Activated CD8-positive, alpha-beta T cell treated with anti-CD3 and anti-CD28 coated beads for 36 hours (primary cell): ENCODE results near the gene CAMK2N1. TPM values are rescaled to one million over a fixed set of nuclear protein-coding genes. Genes with fewer than 3 reads are reported as not detected.

Experiments used
- ATAC-seq: fragments of 200-7000 bp; cut with Tn5 transposase; one replicate; pipeline ENCODE4 v1.10.0; 2021; ENCODE audit warnings: mild to moderate bottlenecking, moderate library complexity
- CTCF ChIA-PET: fragments of 350-600 bp; sonication (Branson Sonifier 250); formaldehyde crosslinking; loops from one replicate; lab custom pipeline; 2021; ENCODE audit warnings: antibody characterized with exemption; lab: Charles Lee
- POLR2A ChIA-PET: fragments of 350-600 bp; sonication (Branson Sonifier 250); formaldehyde crosslinking; loops from one replicate; lab custom pipeline; 2021; ENCODE audit warnings: antibody characterized with exemption; lab: Charles Lee
- DNase-seq: peaks from one replicate; pipeline ENCODE4 v3.0.0-alpha.2; 2020
- H3K27ac Mint-ChIP-seq: one replicate; pipeline ENCODE4 v1.8.0; 2021; ENCODE audit warnings: mild to moderate bottlenecking, mixed read lengths
- H3K27me3 Mint-ChIP-seq: one replicate; pipeline ENCODE4 v1.8.0; 2021; ENCODE audit warnings: mixed read lengths
- H3K36me3 Mint-ChIP-seq: one replicate; pipeline ENCODE4 v1.8.0; 2021; ENCODE audit warnings: low read depth, mixed read lengths
- H3K4me1 Mint-ChIP-seq: one replicate; pipeline ENCODE4 v1.8.0; 2021; ENCODE audit warnings: low read depth, mixed read lengths
- H3K4me3 Mint-ChIP-seq: one replicate; pipeline ENCODE4 v1.8.0; 2021; ENCODE audit warnings: mild to moderate bottlenecking, moderate library complexity, mixed read lengths
- H3K9me3 Mint-ChIP-seq: one replicate; pipeline ENCODE4 v1.8.0; 2021; ENCODE audit warnings: mixed read lengths
- CTCF ChIP-seq: fragments of 200-600 bp; IDR thresholded peaks from one replicate; pipeline ENCODE4 v1.8.0; 2022; ENCODE audit warnings: antibody characterized with exemption, mild to moderate bottlenecking
- intact Hi-C: fragments of 100-400 bp; cut with micrococcal nuclease; formaldehyde crosslinking; loops from one replicate; pipeline ENCODE4 v1.10.0; 2022
- total RNA-seq, 2 experiments: library from RNA; stranded (reverse); gene quantifications; one replicate each; pipeline ENCODE4 v1.2.3, GENCODE V29; 2021

The CAMK2N1 gene
- total RNA-seq, 2 experiments from 2014 or later, result 0.67 to 0.86 TPM

- DNase-seq (no peak), ATAC-seq (no peak)
- CTCF ChIA-PET, result no interaction called here
- no peak for TF ChIP-seq CTCF
- H3K4me3 Mint-ChIP-seq, result no peak overlapping the region
- no peaks in the 10 kb centered on the region for H3K36me3 Mint-ChIP-seq
- no peak overlapping the region for H3K27ac Mint-ChIP-seq
- POLR2A ChIA-PET, result no interaction called here
- no peaks in the 10 kb centered on the region for H3K9me3 Mint-ChIP-seq
- intact Hi-C loops, result no loop called here
- H3K4me1 Mint-ChIP-seq, result no peaks in the 10 kb centered on the region
- peaks cover 20% of the 10 kb centered on the region for H3K27me3 Mint-ChIP-seq
Observed at GRCh38 chr1:20454004-20454403, 32.0 kb downstream of the CAMK2N1 start.

DNA sequence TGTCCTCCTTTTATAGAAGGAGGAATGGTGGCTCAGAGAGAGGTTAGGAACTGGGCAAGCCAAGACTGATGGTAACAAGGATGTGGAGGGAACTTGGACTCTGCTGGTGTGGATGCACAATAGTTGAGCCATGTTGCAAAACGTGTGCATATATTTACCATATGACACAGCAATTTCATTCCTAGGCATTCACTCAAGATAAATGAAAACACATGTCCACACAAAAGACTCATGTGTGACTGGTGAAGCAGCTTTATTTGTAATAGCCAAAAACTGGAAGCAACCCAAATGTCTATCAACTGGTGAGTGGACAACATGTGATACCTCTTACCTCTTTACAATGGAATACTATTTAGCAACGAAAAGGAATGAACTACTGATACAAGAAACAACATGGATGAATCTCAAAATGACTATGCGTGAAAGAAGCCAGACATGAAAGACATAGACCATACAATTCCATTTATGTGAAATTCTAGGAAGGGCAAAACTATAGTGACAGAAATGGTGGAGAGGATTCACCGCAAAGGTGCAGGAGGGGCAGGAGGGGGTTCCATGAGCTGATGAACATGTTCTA is 36.2 kb downstream of the CAMK2N1 start:
- Mint-ChIP-seq H3K4me3 (no peak overlapping the region), H3K9me3 (no peaks in the 10 kb centered on the region), H3K27ac (no peak overlapping the region), H3K4me1 (no peaks in the 10 kb centered on the region), H3K36me3 (no peaks in the 10 kb centered on the region), H3K27me3 (peaks cover 17% of the 10 kb centered on the region)
- CTCF ChIA-PET, result interaction anchor here (1.3 kb wide), 1 partner anchor 44 kb away, joined by 3 read pairs; no protein-coding TSS in a partner anchor
- intact Hi-C loops, result no loop called here
- DNase-seq (no peak), ATAC-seq (no peak)
- POLR2A ChIA-PET, result no interaction called here
- TF ChIP-seq CTCF, result no peak

- H3K4me1 Mint-ChIP-seq, result no peaks in the 10 kb centered on the region
- H3K9me3 Mint-ChIP-seq, result no peaks in the 10 kb centered on the region
- ChIA-PET CTCF (no interaction called here), POLR2A (no interaction called here)
- no peak for DNase-seq
- no peaks in the 10 kb centered on the region for H3K36me3 Mint-ChIP-seq
- H3K27ac Mint-ChIP-seq, result no peak overlapping the region
- intact Hi-C loops, result no loop called here
- H3K27me3 Mint-ChIP-seq, result peaks cover 17% of the 10 kb centered on the region
- no peak overlapping the region for H3K4me3 Mint-ChIP-seq
- no peak for ATAC-seq
- no peak for TF ChIP-seq CTCF
Observed at GRCh38 chr1:20448671-20449071, 37.3 kb downstream of the CAMK2N1 start.

DNA sequence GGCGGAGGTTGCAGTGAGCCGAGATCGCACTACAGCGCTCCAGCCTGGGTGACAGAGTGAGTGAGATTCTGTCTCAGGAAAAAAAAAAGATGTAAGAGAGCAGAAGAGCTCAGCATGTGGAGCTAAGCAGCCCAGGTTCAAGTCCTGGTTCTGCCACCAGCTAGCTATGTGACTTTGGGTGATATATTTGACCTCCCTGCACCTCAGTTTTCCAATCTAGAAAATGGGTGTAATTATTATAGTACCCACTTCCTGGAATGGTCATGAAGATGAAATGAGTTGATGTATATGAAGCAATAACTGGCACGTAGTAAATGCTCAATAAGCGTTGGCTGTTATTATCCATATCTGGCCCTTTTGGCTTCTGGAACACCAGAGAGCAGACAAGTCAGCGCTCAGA is 38.2 kb downstream of the CAMK2N1 start:
- CTCF ChIA-PET, result interaction anchor here (1.8 kb wide), 1 partner anchor 11 kb away, joined by 3 read pairs; no protein-coding TSS in a partner anchor
- intact Hi-C loops, result no loop called here
- peaks cover 18% of the 10 kb centered on the region for H3K27me3 Mint-ChIP-seq
- H3K9me3 Mint-ChIP-seq, result no peaks in the 10 kb centered on the region
- DNase-seq (no peak), ATAC-seq (no peak)
- POLR2A ChIA-PET, result no interaction called here
- H3K4me3 Mint-ChIP-seq, result no peak overlapping the region
- no peaks in the 10 kb centered on the region for H3K36me3 Mint-ChIP-seq
- no peaks in the 10 kb centered on the region for H3K4me1 Mint-ChIP-seq
- TF ChIP-seq CTCF, result no peak
- H3K27ac Mint-ChIP-seq, result no peak overlapping the region

DNA sequence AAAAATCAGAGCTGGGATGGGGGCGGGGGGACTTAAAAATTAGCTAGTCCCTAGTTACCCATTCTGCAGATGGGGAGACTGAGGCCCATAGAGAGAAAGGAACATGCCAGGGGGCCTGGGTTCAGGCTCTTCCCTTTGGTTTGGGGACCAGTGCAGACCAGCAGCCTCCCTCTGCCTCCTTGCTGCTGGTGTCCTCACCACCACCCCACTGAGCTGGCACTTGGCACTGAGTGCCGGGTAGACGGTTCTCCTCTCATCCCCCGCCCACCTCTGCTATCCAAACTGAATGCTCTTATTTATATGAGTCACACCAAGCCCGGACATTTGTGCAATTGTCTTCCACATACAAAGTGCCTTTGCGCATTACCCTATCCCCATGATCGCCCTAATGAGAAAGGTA is 39.2 kb downstream of the CAMK2N1 start:
- DNase-seq (no peak), ATAC-seq (no peak)
- Mint-ChIP-seq H3K4me1 (no peaks in the 10 kb centered on the region), H3K4me3 (no peak overlapping the region), H3K27me3 (peaks cover 18% of the 10 kb centered on the region), H3K9me3 (no peaks in the 10 kb centered on the region), H3K27ac (no peak overlapping the region), H3K36me3 (no peaks in the 10 kb centered on the region)
- POLR2A ChIA-PET, result interaction anchor here (1.1 kb wide), 1 partner anchor 11 kb away, joined by 4 read pairs; no protein-coding TSS in a partner anchor
- intact Hi-C loops, result no loop called here
- TF ChIP-seq CTCF, result no peak
- CTCF ChIA-PET, result interaction anchor here (1.4 to 1.8 kb wide), 3 partner anchors 10 to 234 kb away, joined by 3 to 5 read pairs (median 4); no protein-coding TSS in a partner anchor
